Hepatocyte (in vitro differentiated cells): ENCODE measurements around the gene CRHR1.

Experiments
- CTCF ChIP-seq: fragments of 200-600 bp; sonication (generic); IDR thresholded peaks from 2 replicates; pipeline ENCODE4 v1.5.1; 2016; ENCODE audit warnings: antibody characterized with exemption, mild to moderate bottlenecking; ENCODE audit not compliant: poor library complexity
- EZH2 ChIP-seq: fragments of 200-600 bp; sonication (generic); IDR thresholded peaks from 2 replicates; pipeline ENCODE4 v1.6.1; 2016; ENCODE audit warnings: antibody characterized with exemption, mild to moderate bottlenecking, borderline replicate concordance
- EZH2phosphoT487 ChIP-seq: fragments of 200-600 bp; sonication (generic); IDR thresholded peaks from one replicate; pipeline ENCODE4 v1.6.1; 2018; ENCODE audit warnings: antibody characterized with exemption, mild to moderate bottlenecking, low read depth, moderate library complexity; ENCODE audit not compliant: unreplicated experiment, severe bottlenecking

- TF ChIP-seq CTCF (no peak), EZH2 (no peak), EZH2phosphoT487 (no peak)
Measured at GRCh38 chr17:45841186-45841585, 57.1 kb downstream of the CRHR1 start.
